LNCAP (cell line): Measurements from ENCODE around the gene ADAT3.

Experiments used
- CTCF ChIP-seq: fragments of 450-650 bp; IDR thresholded peaks from 2 replicates; pipeline ENCODE4 v1.5.1; 2017; ENCODE audit warnings: mild to moderate bottlenecking

ADAT3 gene

GRCh38 chr19:1905863-1906375, 720 bp downstream of the ADAT3 start:
- no peak for TF ChIP-seq CTCF

GRCh38 chr19:1906985-1907562, 1.9 kb downstream of the ADAT3 start:
- no peak for TF ChIP-seq CTCF

- TF ChIP-seq CTCF: no peak
Measured at GRCh38 chr19:1907563-1908363, 2.6 kb downstream of the ADAT3 start.

GRCh38 chr19:1908364-1908678, 3.1 kb downstream of the ADAT3 start:
- TF ChIP-seq CTCF: no peak

- TF ChIP-seq CTCF: no peak
Measured at GRCh38 chr19:1909761-1910080, 4.5 kb downstream of the ADAT3 start.

GRCh38 chr19:1910177-1910576, 5.0 kb downstream of the ADAT3 start:
- no peak for TF ChIP-seq CTCF

GRCh38 chr19:1911098-1911497, 5.9 kb downstream of the ADAT3 start:
- no peak for TF ChIP-seq CTCF
